ENCODE results near the gene APOC4. TPM values are rescaled to one million over a fixed set of nuclear protein-coding genes. Genes with fewer than 3 reads are reported as not detected.
"Not testable (repeated sequence)": the region's sequence is repeated elsewhere in the genome, so short reads cannot be mapped to it uniquely, and the experiment has no call there.

APOC4 gene
- total and polyA plus RNA-seq, 2 experiments from 2014 or later = not detected

GRCh38 chr19:44971451-44971850, 29.4 kb downstream of the APOC4 start:
- not testable (repeated sequence) for H3K79me2 ChIP-seq (replicated peaks; ENCODE audit: insufficient read depth); H3K4me3 ChIP-seq; H3K27ac ChIP-seq (ENCODE audit: low read depth); H3K27me3 ChIP-seq (ENCODE audit: insufficient read depth); DNase-seq (ENCODE audit: low spot score); H3K4me2 ChIP-seq; H3K9me2 ChIP-seq (ENCODE audit: insufficient read depth); H3K27me3 Mint-ChIP-seq (ENCODE audit: insufficient read depth, low read depth, poor library complexity); H3K9me3 Mint-ChIP-seq; H3K4me1 Mint-ChIP-seq; H3F3A ChIP-seq (replicated peaks; ENCODE audit: low read depth); ATAC-seq; H3K27ac Mint-ChIP-seq; H2AFZ ChIP-seq; H3K4me3 Mint-ChIP-seq; H4K20me1 ChIP-seq (replicated peaks; ENCODE audit: insufficient read depth); H3K4me1 ChIP-seq (ENCODE audit: insufficient read depth)
- H3K36me3 ChIP-seq (ENCODE audit: insufficient read depth) = peaks cover 11% of the 10 kb centered on the region
- peaks cover 27% of the 10 kb centered on the region for H3K36me3 Mint-ChIP-seq (ENCODE audit: low read depth)

- Histone ChIP-seq H3K27ac (ENCODE audit: low read depth) (no peak overlapping the region), H3F3A (replicated peaks; ENCODE audit: low read depth) (no peaks in the 10 kb centered on the region), H2AFZ (no peak overlapping the region), H3K4me3 (no peak overlapping the region), H4K20me1 (replicated peaks; ENCODE audit: insufficient read depth) (peaks cover 9% of the 10 kb centered on the region), H3K27me3 (ENCODE audit: insufficient read depth) (no peaks in the 10 kb centered on the region), H3K9me2 (ENCODE audit: insufficient read depth) (no peaks in the 10 kb centered on the region), H3K79me2 (replicated peaks; ENCODE audit: insufficient read depth) (peaks cover 6% of the 10 kb centered on the region; the same call in 1 of the 2 replicates), H3K36me3 (ENCODE audit: insufficient read depth) (peaks cover 13% of the 10 kb centered on the region), H3K4me2 (no peak overlapping the region), H3K4me1 (ENCODE audit: insufficient read depth) (no peaks in the 10 kb centered on the region)
- Mint-ChIP-seq H3K4me3 (no peak overlapping the region), H3K27ac (no peak overlapping the region), H3K36me3 (ENCODE audit: low read depth) (peaks cover 35% of the 10 kb centered on the region), H3K4me1 (no peaks in the 10 kb centered on the region), H3K9me3 (no peaks in the 10 kb centered on the region), H3K27me3 (ENCODE audit: insufficient read depth, low read depth, poor library complexity) (peaks cover 3% of the 10 kb centered on the region)
- TF ChIP-seq STAT1 (IDR thresholded peaks at IDR 0.05; ENCODE audit: unreplicated experiment) (no peak), POLR2AphosphoS5 (IDR thresholded peaks at IDR 0.05; ENCODE audit: low read depth) (no peak)
- no peak for ATAC-seq
- DNase-seq (ENCODE audit: low spot score) = no peak
These were observed 30.8 kb downstream of the APOC4 start for GRCh38 chr19:44972802-44973201.

GRCh38 chr19:44973982-44974735, 32.1 kb downstream of the APOC4 start:
- TF ChIP-seq ZNF114 (CRISPR knock-in tag; IDR thresholded peaks at IDR 0.05) = no peak
- TF ChIP-seq STAT1 (IDR thresholded peaks at IDR 0.05; ENCODE audit: unreplicated experiment) = no peak
- no peak for TF ChIP-seq CTCF (conservative IDR thresholded peaks at IDR 0.05; ENCODE audit: low read depth in 2 of 2)
- no peak for TF ChIP-seq EZH2 (IDR thresholded peaks at IDR 0.05; ENCODE audit: low read depth, unreplicated experiment)
- no peak for TF ChIP-seq ZNF331 (CRISPR knock-in tag; IDR thresholded peaks at IDR 0.05; ENCODE audit: low read depth)
- no peak for TF ChIP-seq REST (IDR thresholded peaks at IDR 0.05; ENCODE audit: unreplicated experiment)
- no peak for TF ChIP-seq JUNB (IDR thresholded peaks at IDR 0.05; ENCODE audit: unreplicated experiment)
- TF ChIP-seq EZH2phosphoT487 (IDR thresholded peaks at IDR 0.05; ENCODE audit: unreplicated experiment) = no peak
- no peak for TF ChIP-seq NANOG (IDR thresholded peaks at IDR 0.05; ENCODE audit: borderline replicate concordance)
- TF ChIP-seq POLR2AphosphoS5 (IDR thresholded peaks at IDR 0.05; ENCODE audit: low read depth) = no peak
- ATAC-seq (no peak), DNase-seq (ENCODE audit: low spot score) (no peak)
- Histone ChIP-seq H3K36me3 (ENCODE audit: insufficient read depth) (peaks cover 14% of the 10 kb centered on the region), H3K27ac (ENCODE audit: low read depth) (no peak overlapping the region), H3K27me3 (ENCODE audit: insufficient read depth) (no peaks in the 10 kb centered on the region), H3K4me2 (no peak overlapping the region), H2AFZ (no peak overlapping the region), H3K79me2 (replicated peaks; ENCODE audit: insufficient read depth) (peaks cover 3% of the 10 kb centered on the region; the same call in 1 of the 2 replicates), H3F3A (replicated peaks; ENCODE audit: low read depth) (no peaks in the 10 kb centered on the region), H3K4me1 (ENCODE audit: insufficient read depth) (no peaks in the 10 kb centered on the region), H4K20me1 (replicated peaks; ENCODE audit: insufficient read depth) (0 out of 2 replicates have a peak, but pooled peaks cover 2% of the 10 kb centered on the region), H3K9me2 (ENCODE audit: insufficient read depth) (no peaks in the 10 kb centered on the region), H3K4me3 (no peak overlapping the region)
- Mint-ChIP-seq H3K36me3 (ENCODE audit: low read depth) (peaks cover 41% of the 10 kb centered on the region), H3K9me3 (no peaks in the 10 kb centered on the region), H3K27me3 (ENCODE audit: insufficient read depth, low read depth, poor library complexity) (peaks cover 2% of the 10 kb centered on the region), H3K27ac (no peak overlapping the region), H3K4me3 (no peak overlapping the region), H3K4me1 (no peaks in the 10 kb centered on the region)

Data from GM23338 (cell line).